MG63 (cell line): ENCODE measurements around the gene ELAVL3. TPM values are rescaled to one million over a fixed set of nuclear protein-coding genes. Genes with fewer than 3 reads are reported as not detected.

Experiments used
- DNase-seq: peaks from one replicate; pipeline ENCODE4 v3.0.0-alpha.2; 2020
- H3K27me3 ChIP-seq: fragments of 250-450 bp; sonication (Bioruptor Pico); 2 replicates; pipeline ENCODE4 v1.5.1; 2020; ENCODE audit warnings: mild to moderate bottlenecking, moderate library complexity
- H3K36me3 ChIP-seq: fragments of 250-450 bp; sonication (Bioruptor Pico); 2 replicates; pipeline ENCODE4 v1.5.1; 2020; ENCODE audit warnings: mild to moderate bottlenecking, moderate library complexity
- H3K4me3 ChIP-seq: fragments of 250-450 bp; sonication (Bioruptor Pico); 2 replicates; pipeline ENCODE4 v1.5.1; 2020; ENCODE audit warnings: mild to moderate bottlenecking, moderate library complexity
- H3K9me3 ChIP-seq: fragments of 250-450 bp; sonication (Bioruptor Pico); 2 replicates; pipeline ENCODE4 v1.5.1; 2020; ENCODE audit warnings: mild to moderate bottlenecking, moderate library complexity
- total RNA-seq: library from RNA; depleted of rRNA; stranded (reverse); fragments of >200 nt; shearing (Covaris generic); gene quantifications from 2 replicates; pipeline ENCODE4 v1.2.3, GENCODE V29; 2014; ENCODE audit warnings: low replicate concordance

Gene ELAVL3
- total RNA-seq, 1 experiment from 2014 or later = not detected

DNA sequence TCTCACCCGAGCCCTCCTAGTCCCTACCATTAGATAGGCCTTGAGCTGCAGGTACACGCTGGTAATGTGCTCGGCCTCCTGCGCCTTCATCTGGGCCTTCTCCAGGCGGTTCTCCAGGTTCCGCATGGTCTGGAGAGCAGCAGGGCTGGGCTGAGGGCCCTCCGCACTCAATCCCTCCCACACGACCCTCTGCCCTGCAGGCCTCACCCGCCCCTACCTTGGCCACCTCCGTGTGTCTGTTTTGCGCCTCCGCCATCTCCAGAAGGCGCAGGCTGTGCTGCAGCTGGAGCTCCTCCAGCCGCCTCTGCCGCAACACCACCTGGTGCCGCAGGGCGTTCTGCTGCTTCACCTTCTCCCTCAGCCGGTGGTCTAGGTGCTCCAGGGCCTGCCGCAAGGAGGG, 54.2 kb downstream of the ELAVL3 start:
- Histone ChIP-seq H3K36me3 (no peaks in the 10 kb centered on the region), H3K9me3 (peaks cover 5% of the 10 kb centered on the region; the same call in 1 of the 2 replicates), H3K4me3 (no peak overlapping the region), H3K27me3 (peaks cover 21% of the 10 kb centered on the region)
- DNase-seq = no peak

DNA sequence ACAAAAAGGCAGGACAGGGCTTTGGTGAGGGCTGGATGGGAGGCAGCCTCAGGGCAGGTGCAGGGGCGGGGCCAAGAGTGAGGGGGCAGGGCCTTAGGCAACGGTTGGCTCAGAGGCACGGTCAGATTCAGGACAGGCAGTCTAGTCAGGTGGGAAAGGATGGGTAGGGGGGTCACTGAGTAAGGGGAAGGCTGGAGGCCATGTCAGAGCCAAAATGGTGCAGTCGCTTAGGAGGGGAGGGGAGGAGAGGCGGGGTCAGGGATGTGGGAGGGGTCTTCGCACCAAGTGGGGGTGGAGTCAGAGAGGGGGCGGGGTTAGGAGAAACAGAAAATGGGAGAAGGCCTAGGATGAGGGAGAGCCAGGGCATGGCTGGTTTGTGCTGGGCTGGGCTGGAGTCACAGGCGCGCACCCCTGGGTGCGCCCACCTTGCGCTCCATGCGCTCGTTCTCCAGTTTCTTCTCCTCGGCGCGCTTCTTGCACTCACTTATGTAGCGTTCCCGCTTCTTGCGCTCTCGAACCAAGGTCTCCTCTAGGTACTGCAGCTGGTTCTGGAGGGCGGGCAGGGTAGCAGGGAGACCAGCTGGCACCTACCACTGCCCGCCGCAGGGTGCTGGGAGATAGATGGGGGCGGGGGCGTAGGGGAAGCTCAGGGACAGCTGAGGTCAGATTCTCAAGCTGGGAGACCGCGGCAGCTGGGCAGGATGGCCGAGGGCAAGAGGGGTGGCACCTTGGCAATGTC, 55.0 kb downstream of the ELAVL3 start:
- Histone ChIP-seq H3K4me3 (no peak overlapping the region), H3K36me3 (no peaks in the 10 kb centered on the region), H3K9me3 (peaks cover 6% of the 10 kb centered on the region; the same call in 1 of the 2 replicates), H3K27me3 (peaks cover 27% of the 10 kb centered on the region)
- DNase-seq = no peak

DNA sequence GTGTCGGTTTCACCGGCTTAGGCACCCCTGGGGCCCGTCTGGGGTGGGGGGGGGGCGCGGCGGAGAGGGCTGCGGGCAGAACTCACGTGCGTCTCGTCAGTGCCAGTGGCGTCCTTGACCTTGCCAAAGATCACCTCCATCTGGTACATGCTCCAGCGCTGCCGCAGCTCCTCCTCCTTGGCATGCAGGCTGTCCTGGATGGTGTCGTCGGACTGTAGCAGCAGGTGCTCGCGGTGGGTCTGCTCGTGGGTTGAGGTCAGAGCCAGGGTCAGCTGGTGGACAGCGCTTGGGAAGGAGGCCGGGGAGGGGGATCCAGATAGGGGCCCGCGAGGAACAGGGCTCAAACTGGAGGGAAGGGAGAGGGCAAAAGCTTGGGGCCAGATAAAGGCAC, 57.1 kb downstream of the ELAVL3 start:
- peaks cover 42% of the 10 kb centered on the region for H3K27me3 ChIP-seq
- H3K36me3 ChIP-seq = no peaks in the 10 kb centered on the region
- peaks cover 6% of the 10 kb centered on the region; the same call in 1 of the 2 replicates for H3K9me3 ChIP-seq
- no peak for DNase-seq
- no peak overlapping the region for H3K4me3 ChIP-seq

DNA sequence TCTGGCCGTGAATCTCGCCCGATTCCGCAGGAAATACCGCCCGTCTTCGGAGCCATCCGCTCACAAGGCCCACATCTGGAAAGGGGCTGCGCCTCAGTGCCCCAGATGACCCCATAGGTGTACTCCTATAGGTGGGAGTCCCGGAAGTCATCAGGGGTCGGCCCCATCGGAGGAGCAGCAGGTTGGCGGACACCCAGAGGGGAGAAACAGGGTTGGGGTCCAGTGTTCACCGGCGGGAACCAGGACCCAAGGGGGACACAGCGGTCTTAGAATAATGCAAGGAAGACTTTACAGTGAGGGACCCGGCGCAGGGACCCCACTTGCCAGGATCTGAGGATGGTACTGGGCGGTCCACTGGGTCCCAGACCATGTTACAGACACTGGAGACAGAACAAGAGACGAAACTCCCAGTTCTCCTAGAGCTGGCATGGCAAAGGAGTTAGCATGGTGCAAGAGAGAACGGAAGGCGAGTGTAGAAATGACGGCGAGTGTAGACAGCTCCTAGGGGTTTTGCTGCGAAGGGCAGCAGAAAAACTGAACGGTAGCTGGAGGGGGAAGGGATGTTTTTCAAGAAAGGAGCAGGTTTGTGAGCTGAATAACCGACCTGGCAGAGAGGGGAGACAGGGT, 57.6 kb downstream of the ELAVL3 start:
- no peak for DNase-seq
- peaks cover 6% of the 10 kb centered on the region; the same call in 1 of the 2 replicates for H3K9me3 ChIP-seq
- no peaks in the 10 kb centered on the region for H3K36me3 ChIP-seq
- no peak overlapping the region for H3K4me3 ChIP-seq
- H3K27me3 ChIP-seq = peaks cover 47% of the 10 kb centered on the region

DNA sequence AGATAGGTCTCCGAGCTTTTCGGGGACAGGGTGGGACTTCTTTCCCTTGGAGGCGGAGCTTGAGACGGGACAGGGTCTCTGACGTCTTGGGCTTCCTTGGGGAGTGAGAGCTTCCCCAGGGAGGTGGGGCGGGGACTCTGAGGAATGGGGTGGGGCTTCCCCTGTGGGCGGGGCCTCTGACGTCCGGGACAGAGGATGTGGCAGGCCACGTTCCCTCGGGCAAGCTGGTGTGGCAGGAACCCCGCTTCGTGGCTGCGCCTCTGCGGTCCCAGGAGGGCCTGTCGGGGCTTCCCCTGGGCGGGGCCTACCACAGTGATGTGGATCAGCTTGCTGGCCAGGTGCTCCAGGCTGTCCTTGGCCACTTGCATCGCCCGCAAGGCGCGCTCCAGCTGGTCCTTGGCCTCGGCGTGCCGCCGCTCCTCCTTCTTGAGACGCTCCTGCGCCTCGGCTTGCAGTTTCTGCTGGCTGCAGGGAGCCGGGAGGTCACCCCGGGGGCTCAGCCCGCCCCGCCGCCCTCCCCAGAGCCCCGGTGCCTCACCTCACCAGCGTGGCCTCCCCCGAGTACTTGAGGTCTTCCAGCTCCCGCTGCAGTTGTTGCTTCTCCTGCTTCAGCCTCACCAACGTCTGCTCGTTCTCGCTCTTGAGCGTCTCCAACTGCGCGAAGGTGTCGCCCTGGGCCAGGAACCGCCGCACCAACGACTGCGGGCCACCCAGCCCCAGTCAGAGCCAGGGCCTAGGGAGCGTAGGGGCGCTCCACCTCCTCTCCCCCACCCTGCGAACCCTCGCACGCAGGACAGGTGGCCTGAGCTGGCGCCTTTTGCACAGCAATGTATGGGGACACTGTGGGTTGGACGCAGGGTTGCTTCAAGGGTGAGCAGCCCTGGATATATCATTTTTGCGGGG, 58.4 kb downstream of the ELAVL3 start:
- no peak overlapping the region for H3K4me3 ChIP-seq
- DNase-seq = no peak
- H3K9me3 ChIP-seq = peaks cover 6% of the 10 kb centered on the region; the same call in 1 of the 2 replicates
- no peaks in the 10 kb centered on the region for H3K36me3 ChIP-seq
- peaks cover 53% of the 10 kb centered on the region for H3K27me3 ChIP-seq

DNA sequence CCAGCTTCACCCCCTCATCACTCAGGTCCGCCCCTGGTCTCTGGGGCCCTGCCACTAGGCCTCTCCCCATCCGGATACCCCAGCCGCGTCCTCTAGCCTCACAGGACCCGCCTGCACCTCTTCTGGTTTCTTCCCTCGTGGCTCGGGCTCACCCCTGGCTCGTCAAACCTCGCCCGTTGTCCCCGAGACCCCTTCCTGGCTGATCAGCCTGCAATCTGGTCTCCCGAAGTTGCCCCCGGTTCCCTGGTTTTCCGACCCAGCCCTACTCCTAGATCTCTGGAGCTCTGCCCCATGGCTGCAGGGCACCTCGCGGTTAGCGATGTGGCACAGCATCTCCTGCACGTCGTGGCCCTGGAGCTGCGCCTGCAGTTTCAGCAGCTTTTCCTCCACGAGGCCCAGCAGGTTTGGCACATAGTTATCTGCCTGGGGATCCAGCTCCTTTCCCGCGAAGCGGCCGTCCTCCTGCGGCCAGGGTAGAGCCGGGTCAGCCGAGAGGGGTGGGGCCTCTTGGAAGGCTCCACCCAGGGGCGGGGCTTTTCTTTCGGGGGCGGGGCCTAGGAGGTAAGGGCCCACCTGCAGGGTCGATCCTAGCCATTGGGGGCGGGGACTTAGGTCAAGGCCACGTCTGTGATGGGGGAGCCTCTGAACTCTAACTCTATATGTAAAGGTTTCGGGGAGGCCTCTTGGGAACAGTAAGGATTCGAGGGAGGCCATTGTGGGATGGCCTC, 59.3 kb downstream of the ELAVL3 start:
- DNase-seq = no peak
- H3K27me3 ChIP-seq = peaks cover 57% of the 10 kb centered on the region

DNA sequence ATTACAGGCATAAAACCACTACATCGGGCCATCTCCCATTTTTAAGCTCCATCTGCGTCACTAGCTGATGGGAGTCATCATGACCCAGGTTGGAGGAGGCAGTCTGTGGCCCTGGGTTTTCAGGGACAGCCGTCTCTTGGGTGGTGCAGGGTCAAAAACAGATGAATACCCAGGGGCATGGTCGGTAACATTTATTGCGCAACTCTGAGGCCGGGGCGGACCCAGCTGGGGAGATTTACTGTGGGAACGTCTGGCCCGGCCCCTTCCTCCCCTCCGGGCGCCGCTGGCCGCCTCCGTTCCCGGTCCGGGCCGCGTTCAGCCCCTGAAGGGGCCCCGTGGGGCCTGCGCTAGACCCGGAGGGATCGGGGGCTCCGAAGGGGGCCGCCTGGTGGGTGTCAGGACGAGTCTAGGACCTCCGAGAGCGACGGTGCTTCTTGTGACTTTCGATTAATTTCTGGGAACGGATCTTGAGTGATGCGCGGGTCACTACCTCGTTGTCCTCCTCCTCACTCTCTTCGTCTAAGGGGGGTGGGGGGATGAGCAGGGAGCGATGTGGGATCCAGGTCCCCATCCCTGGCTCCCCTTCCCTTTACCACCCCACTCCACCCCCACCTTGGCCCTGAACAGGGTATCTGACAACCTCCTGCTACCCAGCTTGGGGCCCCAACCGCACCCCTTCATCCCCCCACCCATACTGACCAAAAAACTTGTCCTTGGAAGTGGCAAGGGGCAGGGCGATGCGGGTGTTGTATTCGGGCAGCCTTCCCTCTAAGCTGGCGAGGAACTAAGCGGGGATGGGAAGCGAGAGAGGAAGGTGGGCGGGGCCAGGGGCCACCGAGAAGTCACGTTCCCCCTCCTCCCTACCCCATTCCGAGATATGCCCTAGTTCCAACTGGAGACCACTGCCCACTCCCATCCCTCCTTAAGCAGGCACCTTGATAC, 60.1 kb downstream of the ELAVL3 start:
- H3K9me3 ChIP-seq = peaks cover 6% of the 10 kb centered on the region; the same call in 1 of the 2 replicates
- no peaks in the 10 kb centered on the region for H3K36me3 ChIP-seq
- no peak overlapping the region for H3K4me3 ChIP-seq
- no peak for DNase-seq
- peaks cover 60% of the 10 kb centered on the region for H3K27me3 ChIP-seq

More for the DNA sequence above, 59.3 kb downstream of the ELAVL3 start:
- peaks cover 6% of the 10 kb centered on the region; the same call in 1 of the 2 replicates for H3K9me3 ChIP-seq
- H3K4me3 ChIP-seq = no peak overlapping the region
- H3K36me3 ChIP-seq = no peaks in the 10 kb centered on the region

DNA sequence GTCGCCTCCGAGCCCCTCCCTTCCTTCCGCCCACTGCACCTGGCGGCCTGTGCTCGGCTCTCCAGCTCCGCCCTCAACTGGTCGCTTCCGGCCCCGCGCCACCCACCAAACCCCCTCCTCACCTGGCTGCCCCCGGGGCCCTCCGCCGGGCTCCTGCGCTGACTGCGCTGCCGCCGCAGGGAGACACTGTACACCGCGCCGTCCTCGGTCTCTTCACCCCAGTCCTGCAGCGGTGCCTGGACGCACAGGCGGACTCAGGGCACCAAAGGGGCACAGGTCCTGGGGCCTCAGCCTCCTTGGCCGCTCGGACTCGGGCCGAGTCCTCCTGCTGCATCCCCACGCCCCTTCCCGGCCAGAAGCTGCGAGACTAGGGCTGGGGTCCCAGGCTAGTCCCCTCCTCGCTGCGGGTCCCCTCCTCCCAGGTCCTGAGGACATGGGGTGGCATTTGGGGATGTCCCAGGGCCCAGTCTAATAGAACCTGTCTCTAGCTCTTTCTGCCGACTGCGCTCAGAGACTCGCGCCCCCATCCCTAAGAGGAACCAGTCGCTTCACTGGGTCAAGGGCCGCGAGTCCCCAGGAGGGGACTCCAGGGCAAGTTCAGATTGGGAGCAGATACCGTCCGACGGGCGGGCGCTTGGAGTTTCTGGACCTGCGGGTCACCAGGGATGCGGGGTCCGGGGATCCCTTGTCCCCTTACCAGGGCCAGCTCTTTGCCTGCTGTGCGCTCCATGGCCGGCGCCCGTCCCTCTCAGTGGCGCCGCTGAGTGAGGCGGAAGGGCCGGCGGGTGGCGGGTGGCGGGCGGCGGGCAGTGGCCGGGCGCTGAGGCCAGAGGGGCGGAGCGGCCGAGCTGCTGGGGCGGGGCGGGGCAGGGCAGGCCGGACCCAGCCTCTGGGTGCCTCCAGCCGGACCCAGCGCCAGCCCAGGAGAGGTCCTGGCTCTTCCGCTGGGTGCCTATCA, 62.0 kb downstream of the ELAVL3 start, which contains the start of gene RGL3:
Gene RGL3, minus strand, starts transcription at position 766 of the 958 bp plus-strand sequence. Its CDS starts 36 bp downstream, at position 730.
- Histone ChIP-seq H3K4me3 (peak within 1 kb of the TSS; percentile 32), H3K27me3 (peaks cover 60% of the 10 kb centered on the region), H3K36me3 (no peaks in the 10 kb centered on the region), H3K9me3 (peaks cover 4% of the 10 kb centered on the region; the same call in 1 of the 2 replicates)
- DNase-seq = peak; percentile 62

DNA sequence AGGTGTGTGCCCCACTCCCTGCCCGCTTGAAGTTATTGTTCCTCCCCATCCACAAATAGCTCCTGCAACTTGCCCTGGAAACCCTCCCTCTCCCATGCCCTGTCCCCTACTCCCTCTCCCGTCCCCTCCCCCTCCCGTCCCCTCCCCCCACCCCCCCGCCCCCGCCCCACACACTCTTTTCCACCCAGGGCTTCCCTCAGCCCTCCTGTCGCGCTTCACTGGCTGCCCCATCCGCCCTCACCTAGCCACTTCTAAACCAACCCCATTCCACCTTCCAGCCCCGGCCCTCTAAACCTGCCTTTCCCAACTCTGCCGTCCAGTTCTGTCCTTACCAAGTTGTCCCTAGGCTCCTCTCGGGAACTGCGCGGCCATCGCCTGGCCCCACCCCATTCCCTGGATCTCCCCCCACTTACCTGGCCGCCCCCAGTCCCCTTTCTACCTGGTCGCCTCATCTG, 62.7 kb downstream of the ELAVL3 start:
- DNase-seq = no peak
- H3K4me3 ChIP-seq = no peak overlapping the region; the same call in 1 of the 2 replicates

DNA sequence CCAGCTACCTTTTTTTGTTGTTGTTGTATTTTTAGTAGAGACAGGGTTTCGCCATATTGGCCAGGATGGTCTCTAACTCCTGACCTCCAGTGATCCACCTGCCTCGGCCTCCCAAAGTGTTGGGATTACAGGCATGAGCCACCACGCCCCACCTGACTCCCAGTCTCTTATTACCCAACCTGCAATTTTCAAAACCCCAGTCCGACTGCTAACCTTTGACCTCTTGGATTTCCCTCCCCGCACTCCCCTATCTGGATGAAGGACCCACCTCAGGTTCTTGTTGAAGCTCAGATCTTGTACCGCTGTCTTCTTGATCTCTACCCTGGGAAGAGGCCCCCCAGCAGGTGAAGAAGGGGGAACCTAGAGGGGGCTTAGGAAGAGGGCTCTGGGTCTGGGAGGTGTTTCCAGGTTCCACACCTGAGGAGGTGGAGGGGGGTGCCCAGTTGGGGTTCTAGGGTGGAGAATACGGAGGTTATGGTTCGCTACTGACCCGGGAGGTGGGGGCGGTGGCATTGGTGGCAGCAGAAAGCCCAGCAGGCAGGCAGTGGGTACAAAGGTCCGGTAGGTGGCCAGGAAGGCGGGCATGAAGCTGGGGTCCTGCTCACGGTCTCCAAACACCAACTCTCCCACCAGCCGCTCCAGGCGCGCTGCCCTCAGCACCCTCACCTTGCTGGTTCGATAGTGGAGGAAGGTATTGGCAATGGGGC, 64.3 kb downstream of the ELAVL3 start:
- Histone ChIP-seq H3K36me3 (no peaks in the 10 kb centered on the region), H3K27me3 (peaks cover 41% of the 10 kb centered on the region), H3K9me3 (no peaks in the 10 kb centered on the region; the same call in 1 of the 2 replicates), H3K4me3 (no peak overlapping the region)
- DNase-seq = no peak

More for the DNA sequence above, 62.7 kb downstream of the ELAVL3 start:
- no peaks in the 10 kb centered on the region for H3K36me3 ChIP-seq
- peaks cover 55% of the 10 kb centered on the region for H3K27me3 ChIP-seq
- peaks cover 4% of the 10 kb centered on the region; the same call in 1 of the 2 replicates for H3K9me3 ChIP-seq

DNA sequence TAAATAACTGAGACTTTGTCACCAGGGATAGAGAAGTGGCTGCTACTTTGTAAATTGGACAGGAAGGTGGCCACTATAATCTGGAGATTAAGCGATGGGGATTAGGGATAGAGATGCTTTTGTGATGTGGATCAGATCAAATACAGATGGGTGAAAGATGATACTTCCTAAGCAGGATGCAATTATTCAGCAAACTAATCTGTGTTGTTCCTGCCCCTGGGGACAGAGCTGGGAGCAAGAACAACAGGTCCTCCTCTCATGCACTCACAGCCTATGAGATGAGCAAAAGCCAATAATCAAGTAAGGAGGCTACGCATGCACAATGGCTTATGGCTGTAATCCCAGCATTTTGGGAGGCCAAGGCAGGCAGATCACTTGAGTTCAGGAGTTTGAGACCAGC, 66.3 kb downstream of the ELAVL3 start:
- no peaks in the 10 kb centered on the region; the same call in 1 of the 2 replicates for H3K9me3 ChIP-seq
- H3K27me3 ChIP-seq = peaks cover 26% of the 10 kb centered on the region
- H3K36me3 ChIP-seq = no peaks in the 10 kb centered on the region
- DNase-seq = no peak
- H3K4me3 ChIP-seq = no peak overlapping the region

DNA sequence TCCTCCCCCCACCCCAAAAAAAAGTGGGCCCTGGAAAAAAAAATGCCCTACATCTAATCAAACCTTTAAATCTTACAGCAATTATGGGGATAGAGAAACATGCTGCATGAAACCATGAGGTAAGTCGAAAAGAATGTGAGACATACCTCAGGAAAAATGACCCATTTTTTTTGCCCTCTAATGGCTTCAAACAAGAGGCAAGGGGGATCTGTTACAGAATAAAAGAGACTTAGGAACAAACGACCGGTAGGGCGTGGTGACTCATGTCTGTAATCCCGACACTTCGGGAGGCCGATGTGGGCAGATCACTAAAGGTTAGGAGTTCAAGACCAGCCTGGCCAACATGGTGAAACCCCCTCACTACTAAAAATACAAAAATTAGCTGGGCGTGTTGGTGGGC, 70.2 kb downstream of the ELAVL3 start:
- H3K27me3 ChIP-seq = peaks cover 3% of the 10 kb centered on the region; the same call in 1 of the 2 replicates
- no peaks in the 10 kb centered on the region; the same call in 1 of the 2 replicates for H3K9me3 ChIP-seq
- no peak overlapping the region for H3K4me3 ChIP-seq
- no peak for DNase-seq
- no peaks in the 10 kb centered on the region for H3K36me3 ChIP-seq

DNA sequence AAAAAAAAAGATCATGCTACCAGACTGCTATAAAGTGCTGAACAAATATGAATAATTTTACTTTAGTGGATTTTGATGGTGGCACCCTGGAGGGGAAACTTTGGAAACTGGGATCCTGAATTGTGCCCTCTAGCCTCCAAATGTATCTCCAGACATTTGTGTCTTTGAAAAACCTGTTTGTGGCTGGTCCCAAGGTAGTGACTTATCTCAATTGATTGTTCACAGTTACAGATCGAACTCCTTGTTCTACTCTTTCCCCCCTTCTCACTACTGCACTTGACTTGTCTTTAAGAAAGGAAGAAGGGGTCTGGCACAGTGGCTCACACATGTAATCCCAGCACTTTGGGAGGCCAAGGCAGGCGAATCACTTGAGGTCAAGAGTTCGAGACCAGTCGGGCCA, 72.3 kb downstream of the ELAVL3 start:
- DNase-seq = no peak
- Histone ChIP-seq H3K36me3 (no peaks in the 10 kb centered on the region), H3K4me3 (no peak overlapping the region), H3K27me3 (no peaks in the 10 kb centered on the region), H3K9me3 (no peaks in the 10 kb centered on the region)
